PFSK-1 (cell line): ENCODE measurements around the gene STRN.

Source experiments
- FOXP2 ChIP-seq: optimal IDR thresholded peaks from 2 replicates; pipeline ENCODE3; 2011; ENCODE audit warnings: borderline replicate concordance, control low read depth, inconsistent platforms; ENCODE audit not compliant: insufficient read depth; ENCODE audit errors: extremely low read length, extremely low read depth
- POLR2AphosphoS5 ChIP-seq: IDR thresholded peaks from 2 replicates; pipeline ENCODE4 v1.6.1; 2012; ENCODE audit warnings: low read depth, mild to moderate bottlenecking, control low read depth, low read length, moderate library complexity
- REST ChIP-seq, 2 experiments: IDR thresholded peaks; 2 replicates each; pipeline versions ENCODE4 v1.6.1 to v1.8.0; 2011 to 2012; ENCODE audit warnings: low read depth in 2 of 2, low read length in 2 of 2, control low read depth in 1 of 2, inconsistent platforms in 1 of 2, mild to moderate bottlenecking in 1 of 2, moderate library complexity in 1 of 2; ENCODE audit not compliant: insufficient read depth in 1 of 2
- SIN3A ChIP-seq: IDR thresholded peaks from 2 replicates; pipeline ENCODE4 v1.6.1; 2012; ENCODE audit warnings: mild to moderate bottlenecking, low read length, moderate library complexity, borderline replicate concordance; ENCODE audit not compliant: insufficient read depth
- TAF1 ChIP-seq: IDR thresholded peaks from 2 replicates; pipeline ENCODE4 v1.6.1; 2012; ENCODE audit warnings: low read length, control low read depth, borderline replicate concordance; ENCODE audit not compliant: insufficient read depth

The STRN gene

GRCh38 chr2:36982467-36982866 is 16.1 kb upstream of the STRN start:
- TF ChIP-seq SIN3A = no peak
- no peak for TF ChIP-seq TAF1
- TF ChIP-seq POLR2AphosphoS5 = no peak
- no peak for TF ChIP-seq REST (IDR thresholded peaks at IDR 0.05; ENCODE audit: insufficient read depth in 1 of 2, low read depth in 2 of 2, low read length in 2 of 2)
- TF ChIP-seq FOXP2 = no peak

GRCh38 chr2:36981911-36982310 is 15.6 kb upstream of the STRN start:
- TF ChIP-seq POLR2AphosphoS5 (no peak), REST (IDR thresholded peaks at IDR 0.05; ENCODE audit: insufficient read depth in 1 of 2, low read depth in 2 of 2, low read length in 2 of 2) (no peak), FOXP2 (no peak), SIN3A (no peak)

- TF ChIP-seq POLR2AphosphoS5 (no peak), REST (IDR thresholded peaks at IDR 0.05; ENCODE audit: insufficient read depth in 1 of 2, low read depth in 2 of 2, low read length in 2 of 2) (no peak), TAF1 (no peak), SIN3A (no peak), FOXP2 (no peak)
Measured at GRCh38 chr2:36976065-36976464, 9.7 kb upstream of the STRN start.

GRCh38 chr2:36975306-36975705 is 9.0 kb upstream of the STRN start:
- TF ChIP-seq REST (IDR thresholded peaks at IDR 0.05; ENCODE audit: insufficient read depth in 1 of 2, low read depth in 2 of 2, low read length in 2 of 2) = no peak
- TF ChIP-seq SIN3A = no peak
- TF ChIP-seq FOXP2 = no peak
- TF ChIP-seq TAF1 = no peak
- TF ChIP-seq POLR2AphosphoS5 = no peak

GRCh38 chr2:36973320-36973719 is 7.0 kb upstream of the STRN start:
- TF ChIP-seq SIN3A (no peak), POLR2AphosphoS5 (no peak), TAF1 (no peak), REST (IDR thresholded peaks at IDR 0.05; ENCODE audit: insufficient read depth in 1 of 2, low read depth in 2 of 2, low read length in 2 of 2) (no peak), FOXP2 (no peak)
